HCT116 (cell line): ENCODE measurements around the gene EEFSEC. TPM values are rescaled to one million over a fixed set of nuclear protein-coding genes. Genes with fewer than 3 reads are reported as not detected.

Source experiments
- ATAC-seq: fragments of 200-7000 bp; cut with Tn5 transposase; 2 replicates; pipeline ENCODE4 v1.9.1; 2020; ENCODE audit warnings: mild to moderate bottlenecking, moderate library complexity
- BruUV-seq: library from RNA; stranded (reverse); fragments of 400-500 nt; replicated peaks from 2 replicates; lab custom pipeline; 2021; lab: Mats Ljungman, UMichigan
- CTCF ChIA-PET: fragments of 300-600 bp; sonication (Branson Sonifier 250); formaldehyde crosslinking; loops from one replicate; lab custom pipeline; 2021; ENCODE audit warnings: antibody characterized with exemption; lab: Charles Lee
- POLR2A ChIA-PET: fragments of 300-600, 350-600 bp; sonication (Branson Sonifier 250); formaldehyde crosslinking; loops from one replicate; lab custom pipeline; 2021; ENCODE audit warnings: antibody characterized with exemption; lab: Charles Lee
- RAD21 ChIA-PET, 2 experiments: fragments of 300-600 bp; sonication (Branson Sonifier 250); formaldehyde crosslinking; loops; one replicate each; lab custom pipeline; 2023; ENCODE audit warnings: low total read pairs in 2 of 2; ENCODE audit not compliant: uncharacterized antibody in 2 of 2, unreplicated experiment in 2 of 2, low non-redundant PET in 1 of 2; lab: Charles Lee
- DNase-seq: peaks from one replicate; pipeline ENCODE4 v3.0.0-alpha.2; 2010; ENCODE audit warnings: low read depth, low spot score
- H2AFZ ChIP-seq: fragments of 200-600 bp; shearing (Covaris generic), sonication (generic); 2 replicates; pipeline ENCODE4 v1.6.1; 2017; ENCODE audit warnings: low read depth, mixed run types, mixed read lengths, antibody characterized with exemption, low read length; ENCODE audit not compliant: poor library complexity, severe bottlenecking
- H3K27ac ChIP-seq: 2 replicates; pipeline ENCODE4 v1.5.1; 2012; ENCODE audit warnings: low read depth, low read length
- H3K27me3 ChIP-seq: fragments of 200-600 bp; sonication (generic); 2 replicates; pipeline ENCODE4 v1.6.1; 2016; ENCODE audit warnings: mixed run types, low read length, mixed read lengths; ENCODE audit not compliant: insufficient read depth
- H3K36me3 ChIP-seq, 2 experiments: fragments of 200-500 bp in 1 of 2; fragments of 200-600 bp in 1 of 2; sonication (Bioruptor generic) in 1 of 2; sonication (generic) in 1 of 2; 2 replicates each; pipeline versions ENCODE4 v1.5.1 to v1.6.1; 2014 to 2016; ENCODE audit warnings: low read length in 2 of 2, inconsistent platforms in 1 of 2, mixed read lengths in 1 of 2, mixed run types in 1 of 2; ENCODE audit not compliant: insufficient read depth in 2 of 2, control insufficient read depth in 1 of 2
- H3K4me1 ChIP-seq, 2 experiments: fragments of 200-600 bp in 1 of 2; sonication (generic) in 1 of 2; 2 replicates each; pipeline versions ENCODE4 v1.5.1 to v1.6.1; 2012 to 2017; ENCODE audit warnings: low read length in 2 of 2, inconsistent platforms in 1 of 2, mild to moderate bottlenecking in 1 of 2, mixed read lengths in 1 of 2, mixed run types in 1 of 2, moderate library complexity in 1 of 2; ENCODE audit not compliant: insufficient read depth in 2 of 2, control insufficient read depth in 1 of 2
- H3K4me2 ChIP-seq: fragments of 200-600 bp; sonication (generic); 2 replicates; pipeline ENCODE4 v1.6.1; 2017; ENCODE audit warnings: mixed run types, low read length, mixed read lengths
- H3K4me3 ChIP-seq, 2 experiments: fragments of 200-600 bp in 1 of 2; sonication (generic) in 1 of 2; replicated peaks in 1 of 2; 2 replicates each; pipeline ENCODE4 v1.5.1; 2011 to 2016; ENCODE audit warnings: low read length in 2 of 2, control low read depth in 1 of 2, low read depth in 1 of 2, mild to moderate bottlenecking in 1 of 2, mixed read lengths in 1 of 2, mixed run types in 1 of 2
- H3K79me2 ChIP-seq: fragments of 200-600 bp; sonication (generic); 2 replicates; pipeline ENCODE4 v1.6.1; 2017; ENCODE audit warnings: mild to moderate bottlenecking, mixed run types, low read length, moderate library complexity, mixed read lengths; ENCODE audit not compliant: insufficient read depth
- H3K9ac ChIP-seq: fragments of 200-600 bp; sonication (generic); 2 replicates; pipeline ENCODE4 v1.6.1; 2016; ENCODE audit warnings: low read length, mixed read lengths
- H3K9me2 ChIP-seq: fragments of 200-600 bp; sonication (generic), shearing (Covaris generic); 2 replicates; pipeline ENCODE4 v1.6.1; 2017; ENCODE audit warnings: mixed run types, mild to moderate bottlenecking, moderate library complexity; ENCODE audit not compliant: insufficient read depth
- H3K9me3 ChIP-seq, 2 experiments: fragments of 200-500 bp in 1 of 2; fragments of 200-600 bp in 1 of 2; sonication (Bioruptor generic) in 1 of 2; sonication (generic) in 1 of 2; 2 replicates each; pipeline ENCODE4 v1.6.1; 2014 to 2017; ENCODE audit warnings: low read length in 2 of 2, mixed read lengths in 2 of 2, inconsistent platforms in 1 of 2, low read depth in 1 of 2, mild to moderate bottlenecking in 1 of 2, mixed run types in 1 of 2, moderate library complexity in 1 of 2; ENCODE audit not compliant: control insufficient read depth in 1 of 2, insufficient read depth in 1 of 2
- H4K20me1 ChIP-seq: fragments of 200-600 bp; sonication (generic), shearing (Covaris generic); 2 replicates; pipeline ENCODE4 v1.6.1; 2017; ENCODE audit warnings: mixed run types, mild to moderate bottlenecking, moderate library complexity; ENCODE audit not compliant: insufficient read depth
- CBX3 ChIP-seq: IDR thresholded peaks from 2 replicates; pipeline ENCODE4 v1.6.1; 2012; ENCODE audit warnings: low read depth
- EGR1 ChIP-seq: IDR thresholded peaks from 2 replicates; pipeline ENCODE4 v1.6.1; 2012; ENCODE audit warnings: low read depth
- ELF1 ChIP-seq: IDR thresholded peaks from 2 replicates; pipeline ENCODE4 v1.6.1; 2012; ENCODE audit warnings: low read depth, borderline replicate concordance
- EZH2 ChIP-seq: fragments of 200-600 bp; sonication (generic); IDR thresholded peaks from 2 replicates; pipeline ENCODE4 v1.6.1; 2017; ENCODE audit warnings: antibody characterized with exemption, mixed run types
- EZH2phosphoT487 ChIP-seq: fragments of 200-600 bp; IDR thresholded peaks from 2 replicates; pipeline ENCODE4 v1.6.1; 2018; ENCODE audit warnings: antibody characterized with exemption, borderline replicate concordance
- FOSL1 ChIP-seq: IDR thresholded peaks from 2 replicates; pipeline ENCODE4 v1.6.1; 2012; ENCODE audit warnings: low read depth
- JUND ChIP-seq: IDR thresholded peaks from 2 replicates; pipeline ENCODE4 v1.6.1; 2012
- SIN3A ChIP-seq: IDR thresholded peaks from 2 replicates; pipeline ENCODE4 v1.6.1; 2012; ENCODE audit warnings: low read depth
- SP1 ChIP-seq: IDR thresholded peaks from 2 replicates; pipeline ENCODE4 v1.6.1; 2012; ENCODE audit warnings: low read depth
- YY1 ChIP-seq: IDR thresholded peaks from 2 replicates; pipeline ENCODE4 v1.6.1; 2011; ENCODE audit warnings: low read length, low read depth, moderate library complexity, mild to moderate bottlenecking; ENCODE audit not compliant: insufficient replicate concordance; ENCODE audit errors: extremely low read depth
- ZFX ChIP-seq: fragments of 450-650 bp; IDR thresholded peaks from 2 replicates; pipeline ENCODE4 v1.6.1; 2017
- ZNF274 ChIP-seq: fragments of 200-500 bp; sonication (Bioruptor generic); IDR thresholded peaks from 2 replicates; pipeline ENCODE4 v1.6.1; 2014; ENCODE audit warnings: mild to moderate bottlenecking, low read depth, low read length, inconsistent platforms
- intact Hi-C: fragments of 100-400 bp; cut with micrococcal nuclease; formaldehyde crosslinking; loops from 2 replicates; pipeline ENCODE4 v1.10.0; 2022
- total RNA-seq: library from RNA; stranded (reverse); gene quantifications from one replicate; pipeline ENCODE4 v1.2.1, GENCODE V29; 2021; ENCODE audit not compliant: unreplicated experiment
- TF ChIP-seq, protein P1 (sequence below), 3 experiments: fragments of 200-600 bp in 1 of 3; sonication (generic) in 1 of 3; IDR thresholded peaks in 2 of 3; conservative IDR thresholded peaks in 1 of 3; 2 replicates each; pipeline ENCODE4 v1.5.1; 2012 to 2017; ENCODE audit warnings: low read depth in 2 of 3, low read length in 2 of 3, antibody characterized with exemption in 1 of 3, borderline replicate concordance in 1 of 3, control low read depth in 1 of 3, mild to moderate bottlenecking in 1 of 3, mixed read lengths in 1 of 3, mixed run types in 1 of 3, moderate library complexity in 1 of 3; ENCODE audit not compliant: insufficient read depth in 1 of 3
- TF ChIP-seq, protein P2 (sequence below): IDR thresholded peaks from 2 replicates; pipeline ENCODE4 v1.6.1; 2012

Gene EEFSEC
- total RNA-seq, 1 experiment from 2014 or later = 16.1 TPM

DNA sequence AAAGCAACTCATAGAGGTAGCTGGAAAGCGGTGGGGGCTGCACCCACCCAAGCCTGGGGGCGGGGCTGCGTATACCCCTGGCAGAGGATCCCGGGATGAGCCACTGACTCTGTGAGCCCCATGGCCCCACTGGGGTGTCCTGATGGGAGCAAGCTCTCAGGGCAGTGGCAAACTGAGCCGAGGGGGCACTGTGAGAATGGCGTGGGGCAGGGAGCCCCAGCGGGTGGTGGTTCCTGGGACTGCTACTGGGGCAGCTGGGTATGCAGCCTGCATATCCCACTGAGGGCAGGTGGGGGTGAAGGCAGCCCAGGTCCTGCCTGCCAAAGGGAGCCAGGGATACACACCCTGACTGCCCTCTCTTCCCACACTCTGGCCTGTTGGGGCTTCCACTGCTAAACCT is 254.0 kb downstream of the EEFSEC start:
- H3K27ac ChIP-seq = no peak overlapping the region
- no peak for DNase-seq
- intact Hi-C loops = no loop called here
- CTCF ChIA-PET = no interaction called here
- no peak overlapping the region for H3K9ac ChIP-seq
- H4K20me1 ChIP-seq = no peaks in the 10 kb centered on the region
- POLR2A ChIA-PET = no interaction called here
- no peaks in the 10 kb centered on the region for H3K79me2 ChIP-seq
- BruUV-seq = no TSS peak
- H3K9me3 ChIP-seq = no peaks in the 10 kb centered on the region
- H3K4me2 ChIP-seq = no peak overlapping the region
- no peak for ATAC-seq
- no peaks in the 10 kb centered on the region for H3K9me2 ChIP-seq
- no peaks in the 10 kb centered on the region for H3K27me3 ChIP-seq
- H3K4me3 ChIP-seq = no peak overlapping the region
- RAD21 ChIA-PET = no interaction called here
- no peaks in the 10 kb centered on the region for H3K36me3 ChIP-seq
- TF ChIP-seq ZNF274 (no peak), EZH2phosphoT487 (no peak), ZFX (no peak), SIN3A (no peak), CBX3 (no peak), SP1 (no peak), YY1 (no peak), EZH2 (no peak), EGR1 (no peak), ELF1 (no peak), JUND (no peak), FOSL1 (no peak)
- TF ChIP-seq, protein P1, sequence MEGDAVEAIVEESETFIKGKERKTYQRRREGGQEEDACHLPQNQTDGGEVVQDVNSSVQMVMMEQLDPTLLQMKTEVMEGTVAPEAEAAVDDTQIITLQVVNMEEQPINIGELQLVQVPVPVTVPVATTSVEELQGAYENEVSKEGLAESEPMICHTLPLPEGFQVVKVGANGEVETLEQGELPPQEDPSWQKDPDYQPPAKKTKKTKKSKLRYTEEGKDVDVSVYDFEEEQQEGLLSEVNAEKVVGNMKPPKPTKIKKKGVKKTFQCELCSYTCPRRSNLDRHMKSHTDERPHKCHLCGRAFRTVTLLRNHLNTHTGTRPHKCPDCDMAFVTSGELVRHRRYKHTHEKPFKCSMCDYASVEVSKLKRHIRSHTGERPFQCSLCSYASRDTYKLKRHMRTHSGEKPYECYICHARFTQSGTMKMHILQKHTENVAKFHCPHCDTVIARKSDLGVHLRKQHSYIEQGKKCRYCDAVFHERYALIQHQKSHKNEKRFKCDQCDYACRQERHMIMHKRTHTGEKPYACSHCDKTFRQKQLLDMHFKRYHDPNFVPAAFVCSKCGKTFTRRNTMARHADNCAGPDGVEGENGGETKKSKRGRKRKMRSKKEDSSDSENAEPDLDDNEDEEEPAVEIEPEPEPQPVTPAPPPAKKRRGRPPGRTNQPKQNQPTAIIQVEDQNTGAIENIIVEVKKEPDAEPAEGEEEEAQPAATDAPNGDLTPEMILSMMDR (IDR thresholded peaks at IDR 0.05 in 2 of 3, conservative IDR thresholded peaks at IDR 0.05 in 1 of 3; ENCODE audit: borderline replicate concordance in 1 of 3, insufficient read depth in 1 of 3, low read depth in 2 of 3, low read length in 2 of 3) = no peak
- TF ChIP-seq, protein P2, sequence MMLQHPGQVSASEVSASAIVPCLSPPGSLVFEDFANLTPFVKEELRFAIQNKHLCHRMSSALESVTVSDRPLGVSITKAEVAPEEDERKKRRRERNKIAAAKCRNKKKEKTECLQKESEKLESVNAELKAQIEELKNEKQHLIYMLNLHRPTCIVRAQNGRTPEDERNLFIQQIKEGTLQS = no peak
- H3K4me1 ChIP-seq = peaks cover 16 to 26% of the 10 kb centered on the region in 2 experiments; a peak in 3 of 4 replicates
- no peak overlapping the region for H2AFZ ChIP-seq
